SIG-M5 treated with dmso at 0.1 percent for 504 hours (cell line): ENCODE measurements around the gene PANK2.

Source experiments
- DNase-seq: peaks from one replicate; lab custom pipeline; 2025; ENCODE audit not compliant: unreplicated experiment; lab: John Stamatoyannopoulos, UW

PANK2 gene

GRCh38 chr20:3976511-3976910 lies 87.3 kb downstream of the PANK2 start:
- DNase-seq: no peak
